GM12892 (cell line): Measurements from ENCODE around the gene GFOD2.

ENCODE experiments used
- POLR2A ChIP-seq: IDR thresholded peaks from 2 replicates; pipeline ENCODE4 v1.6.1; 2011; ENCODE audit warnings: low read depth, low read length, control low read depth
- POLR2AphosphoS5 ChIP-seq: IDR thresholded peaks from 2 replicates; pipeline ENCODE4 v1.6.1; 2011; ENCODE audit warnings: low read depth, low read length, control low read depth

DNA sequence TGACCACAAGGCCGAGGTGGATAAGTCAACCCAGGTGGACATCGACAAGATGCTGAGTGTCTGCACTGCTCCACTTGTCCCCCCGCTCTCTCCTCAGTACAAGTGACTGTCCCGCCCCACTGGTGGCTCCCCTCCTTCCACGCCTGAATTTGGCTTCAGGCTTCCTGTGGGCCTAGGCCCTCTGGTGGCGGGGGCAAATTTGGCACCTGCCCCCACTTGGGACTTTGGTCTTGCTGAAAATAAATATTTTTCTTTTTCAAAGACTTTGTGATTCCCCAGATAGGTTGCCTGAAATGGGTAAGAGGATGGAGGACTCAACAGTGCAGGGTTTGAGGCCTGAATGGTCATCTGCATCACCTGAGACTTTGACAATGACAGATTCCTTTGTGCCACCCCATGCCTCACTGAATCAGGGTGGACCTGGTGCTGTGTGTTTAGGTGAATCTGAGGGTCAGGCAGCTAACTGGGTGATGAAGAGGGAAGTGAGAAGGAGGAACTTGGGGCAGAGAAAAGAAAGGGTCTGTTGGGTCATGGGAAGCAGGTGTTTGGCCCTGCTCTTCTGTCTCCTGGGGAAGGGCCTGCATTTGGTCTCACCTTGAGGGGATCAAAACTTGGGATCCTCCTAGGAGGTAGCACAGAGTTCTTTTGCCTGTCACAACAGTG lies 50.5 kb downstream of the GFOD2 start:
- TF ChIP-seq POLR2A = no peak
- TF ChIP-seq POLR2AphosphoS5 = no peak
